ENCODE measurements around the gene HEXB.

GRCh38 chr5:74641735-74642542, 43.1 kb upstream of the HEXB start:
- no peak for TF ChIP-seq POLR2A (IDR thresholded peaks at IDR 0.05)
- peak; percentile 32 to 75 (median 50) for TF ChIP-seq CTCF (IDR thresholded peaks at IDR 0.05)
